SKM-1 treated with dmso at 0.1 percent for 144 hours (cell line): Measurements from ENCODE around the gene AEBP1.

Source experiments
- DNase-seq: peaks from one replicate; lab custom pipeline; 2025; ENCODE audit not compliant: unreplicated experiment; lab: John Stamatoyannopoulos, UW

AEBP1 gene

GRCh38 chr7:44104860-44105771 is 971 bp downstream of the AEBP1 start:
- no peak for DNase-seq

GRCh38 chr7:44105832-44106231 is 1.7 kb downstream of the AEBP1 start:
- DNase-seq: no peak

GRCh38 chr7:44106311-44107065 is 2.3 kb downstream of the AEBP1 start:
- no peak for DNase-seq

- DNase-seq: no peak
These were observed 3.2 kb downstream of the AEBP1 start for GRCh38 chr7:44107116-44107960.

- DNase-seq: no peak
These were observed 4.0 kb downstream of the AEBP1 start for GRCh38 chr7:44107961-44108767.

GRCh38 chr7:44108768-44109750 is 4.9 kb downstream of the AEBP1 start:
- DNase-seq: no peak

- DNase-seq: no peak
These were observed 5.8 kb downstream of the AEBP1 start for GRCh38 chr7:44109991-44110390.

- DNase-seq: no peak
These were observed 6.8 kb downstream of the AEBP1 start for GRCh38 chr7:44110719-44111635.

- DNase-seq: no peak
These were observed 7.6 kb downstream of the AEBP1 start for GRCh38 chr7:44111761-44112160.

- DNase-seq: no peak
These were observed 8.3 kb downstream of the AEBP1 start for GRCh38 chr7:44112231-44112996.

GRCh38 chr7:44112997-44113763 is 9.0 kb downstream of the AEBP1 start:
- DNase-seq: no peak

GRCh38 chr7:44113764-44114354 is 9.7 kb downstream of the AEBP1 start:
- no peak for DNase-seq

- no peak for DNase-seq
These were observed 10.6 kb downstream of the AEBP1 start for GRCh38 chr7:44114586-44115310.

GRCh38 chr7:44116087-44116788 is 12.1 kb downstream of the AEBP1 start:
- no peak for DNase-seq
